ENCODE data around the gene RAD51B.

Gene RAD51B

GRCh38 chr14:67851785-67852410 is 32.3 kb downstream of the RAD51B start:
- no peak for DNase-seq (ENCODE audit: low read depth, low spot score)
- Histone ChIP-seq H3K9me3 (ENCODE audit: low read depth, low read length) (no peaks in the 10 kb centered on the region), H3K9ac (ENCODE audit: insufficient read length) (no peak overlapping the region), H3K4me3 (no peak overlapping the region), H3K36me3 (ENCODE audit: insufficient read depth, low read length) (no peaks in the 10 kb centered on the region), H3K27ac (no peak overlapping the region)
- TF ChIP-seq POLR2AphosphoS5 (IDR thresholded peaks at IDR 0.05; ENCODE audit: borderline replicate concordance, low read depth, low read length): no peak
- TF ChIP-seq EZH2 (IDR thresholded peaks at IDR 0.05): no peak
- no peak for TF ChIP-seq FOXP2 (optimal IDR thresholded peaks at IDR 0.05; ENCODE audit: control extremely low read depth, extremely low read length, insufficient read depth)

GRCh38 chr14:67852926-67853604 is 33.5 kb downstream of the RAD51B start:
- TF ChIP-seq POLR2AphosphoS5 (IDR thresholded peaks at IDR 0.05; ENCODE audit: borderline replicate concordance, low read depth, low read length) (no peak), EZH2 (IDR thresholded peaks at IDR 0.05) (no peak), FOXP2 (optimal IDR thresholded peaks at IDR 0.05; ENCODE audit: control extremely low read depth, extremely low read length, insufficient read depth) (no peak)
- Histone ChIP-seq H3K27ac (no peak overlapping the region), H3K4me3 (no peak overlapping the region), H3K9me3 (ENCODE audit: low read depth, low read length) (no peaks in the 10 kb centered on the region), H3K36me3 (ENCODE audit: insufficient read depth, low read length) (no peaks in the 10 kb centered on the region), H3K9ac (ENCODE audit: insufficient read length) (no peak overlapping the region)
- no peak for DNase-seq (ENCODE audit: low read depth, low spot score)

GRCh38 chr14:67853715-67854114 is 34.1 kb downstream of the RAD51B start:
- no peak for DNase-seq (ENCODE audit: low read depth, low spot score)
- H3K36me3 ChIP-seq (ENCODE audit: insufficient read depth, low read length): no peaks in the 10 kb centered on the region
- H3K27ac ChIP-seq: no peak overlapping the region
- H3K4me3 ChIP-seq: no peak overlapping the region
- no peak overlapping the region for H3K9ac ChIP-seq (ENCODE audit: insufficient read length)
- no peaks in the 10 kb centered on the region for H3K9me3 ChIP-seq (ENCODE audit: low read depth, low read length)
- TF ChIP-seq EZH2 (IDR thresholded peaks at IDR 0.05) (no peak), POLR2AphosphoS5 (IDR thresholded peaks at IDR 0.05; ENCODE audit: borderline replicate concordance, low read depth, low read length) (no peak), FOXP2 (optimal IDR thresholded peaks at IDR 0.05; ENCODE audit: control extremely low read depth, extremely low read length, insufficient read depth) (no peak)

- TF ChIP-seq EZH2 (IDR thresholded peaks at IDR 0.05) (no peak), POLR2AphosphoS5 (IDR thresholded peaks at IDR 0.05; ENCODE audit: borderline replicate concordance, low read depth, low read length) (no peak), FOXP2 (optimal IDR thresholded peaks at IDR 0.05; ENCODE audit: control extremely low read depth, extremely low read length, insufficient read depth) (no peak)
- no peak overlapping the region for H3K9ac ChIP-seq (ENCODE audit: insufficient read length)
- H3K27ac ChIP-seq: no peak overlapping the region
- DNase-seq (ENCODE audit: low read depth, low spot score): no peak
- no peaks in the 10 kb centered on the region for H3K9me3 ChIP-seq (ENCODE audit: low read depth, low read length)
- no peaks in the 10 kb centered on the region for H3K36me3 ChIP-seq (ENCODE audit: insufficient read depth, low read length)
- no peak overlapping the region for H3K4me3 ChIP-seq
These were observed 37.2 kb downstream of the RAD51B start for GRCh38 chr14:67856827-67857226.

- no peaks in the 10 kb centered on the region for H3K36me3 ChIP-seq (ENCODE audit: insufficient read depth, low read length)
- no peak for TF ChIP-seq EZH2 (IDR thresholded peaks at IDR 0.05)
- TF ChIP-seq POLR2AphosphoS5 (IDR thresholded peaks at IDR 0.05; ENCODE audit: borderline replicate concordance, low read depth, low read length): no peak
- TF ChIP-seq FOXP2 (optimal IDR thresholded peaks at IDR 0.05; ENCODE audit: control extremely low read depth, extremely low read length, insufficient read depth): no peak
These were observed 38.3 kb downstream of the RAD51B start for GRCh38 chr14:67857778-67858350.

GRCh38 chr14:67859169-67859749 is 39.7 kb downstream of the RAD51B start:
- no peak overlapping the region for H3K27ac ChIP-seq
- TF ChIP-seq POLR2AphosphoS5 (IDR thresholded peaks at IDR 0.05; ENCODE audit: borderline replicate concordance, low read depth, low read length) (no peak), FOXP2 (optimal IDR thresholded peaks at IDR 0.05; ENCODE audit: control extremely low read depth, extremely low read length, insufficient read depth) (no peak), EZH2 (IDR thresholded peaks at IDR 0.05) (no peak)
- H3K9me3 ChIP-seq (ENCODE audit: low read depth, low read length): no peaks in the 10 kb centered on the region
- H3K4me3 ChIP-seq: no peak overlapping the region
- DNase-seq (ENCODE audit: low read depth, low spot score): no peak
- no peak overlapping the region for H3K9ac ChIP-seq (ENCODE audit: insufficient read length)
- H3K36me3 ChIP-seq (ENCODE audit: insufficient read depth, low read length): no peaks in the 10 kb centered on the region

More at GRCh38 chr14:67857778-67858350, 38.3 kb downstream of the RAD51B start:
- no peak for DNase-seq (ENCODE audit: low read depth, low spot score)
- Histone ChIP-seq H3K9ac (ENCODE audit: insufficient read length) (no peak overlapping the region), H3K9me3 (ENCODE audit: low read depth, low read length) (no peaks in the 10 kb centered on the region), H3K27ac (no peak overlapping the region), H3K4me3 (no peak overlapping the region)

- Histone ChIP-seq H3K4me3 (no peak overlapping the region), H3K36me3 (ENCODE audit: insufficient read depth, low read length) (no peaks in the 10 kb centered on the region), H3K9me3 (ENCODE audit: low read depth, low read length) (no peaks in the 10 kb centered on the region), H3K9ac (ENCODE audit: insufficient read length) (no peak overlapping the region), H3K27ac (no peak overlapping the region)
- no peak for TF ChIP-seq EZH2 (IDR thresholded peaks at IDR 0.05)
- no peak for DNase-seq (ENCODE audit: low read depth, low spot score)
These were observed 43.6 kb downstream of the RAD51B start for GRCh38 chr14:67863223-67863622.

- Histone ChIP-seq H3K27ac (no peak overlapping the region), H3K4me3 (no peak overlapping the region), H3K9ac (ENCODE audit: insufficient read length) (no peak overlapping the region), H3K9me3 (ENCODE audit: low read depth, low read length) (no peaks in the 10 kb centered on the region), H3K36me3 (ENCODE audit: insufficient read depth, low read length) (no peaks in the 10 kb centered on the region)
- no peak for DNase-seq (ENCODE audit: low read depth, low spot score)
- TF ChIP-seq POLR2AphosphoS5 (IDR thresholded peaks at IDR 0.05; ENCODE audit: borderline replicate concordance, low read depth, low read length): no peak
- TF ChIP-seq FOXP2 (optimal IDR thresholded peaks at IDR 0.05; ENCODE audit: control extremely low read depth, extremely low read length, insufficient read depth): no peak
- no peak for TF ChIP-seq EZH2 (IDR thresholded peaks at IDR 0.05)
These were observed 55.8 kb downstream of the RAD51B start for GRCh38 chr14:67875175-67876006.
